PC-3 (cell line): Measurements from ENCODE around the gene TSPAN4.

ENCODE experiments used
- CTCF ChIP-seq: fragments of 300-600 bp; sonication (generic); conservative IDR thresholded peaks from 2 replicates; pipeline ENCODE4 v1.5.1; 2017; ENCODE audit warnings: antibody characterized with exemption, low read depth, mild to moderate bottlenecking, low read length
- EZH2 ChIP-seq: fragments of 300-600 bp; sonication (generic); IDR thresholded peaks from one replicate; pipeline ENCODE4 v1.6.1; 2017; ENCODE audit warnings: antibody characterized with exemption, mild to moderate bottlenecking, low read length; ENCODE audit not compliant: unreplicated experiment
- EZH2phosphoT487 ChIP-seq: fragments of 300-600 bp; sonication (generic); IDR thresholded peaks from 2 replicates; pipeline ENCODE4 v1.6.1; 2018; ENCODE audit warnings: mild to moderate bottlenecking, antibody characterized with exemption, low read length, borderline replicate concordance

GRCh38 chr11:858762-859339, 16.2 kb downstream of the TSPAN4 start:
- TF ChIP-seq CTCF: no peak
- TF ChIP-seq EZH2: no peak
- TF ChIP-seq EZH2phosphoT487: no peak
